ENCODE measurements around the gene PLEKHB2.

The PLEKHB2 gene

DNA sequence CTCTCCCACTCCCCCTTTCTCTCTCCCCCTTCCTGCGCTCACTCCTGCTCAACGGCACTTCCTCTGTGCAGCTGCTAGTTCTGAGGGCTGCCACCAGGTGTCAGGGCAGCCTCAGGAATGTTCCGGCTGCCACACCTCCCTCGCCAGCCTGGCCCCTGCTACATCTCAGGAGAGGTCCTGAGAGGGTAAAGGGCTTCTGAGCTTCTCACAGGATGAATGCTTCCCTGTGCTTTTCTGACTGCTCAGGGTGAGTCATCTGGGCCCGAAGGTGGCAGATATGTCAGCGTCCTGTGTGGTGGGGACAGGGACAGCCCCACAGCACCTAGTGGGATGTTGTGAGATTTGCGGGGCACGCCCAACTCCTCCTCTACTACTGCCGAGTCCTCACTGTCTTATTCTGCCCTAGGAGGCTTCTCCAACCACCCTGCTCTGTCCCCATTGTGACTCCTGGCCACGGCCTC is 49.0 kb downstream of the PLEKHB2 start:
- Histone ChIP-seq H3K4me3 (ENCODE audit: low read depth in 1 of 2, low read length in 2 of 2) (no peak overlapping the region), H3K4me2 (ENCODE audit: insufficient read depth, low read length) (no peak overlapping the region), H4K20me1 (ENCODE audit: insufficient read depth, low read length) (no peaks in the 10 kb centered on the region), H3K9ac (ENCODE audit: low read depth, low read length) (no peak overlapping the region), H2AFZ (ENCODE audit: low read depth, low read length) (no peak overlapping the region), H3K27ac (ENCODE audit: low read length) (no peak overlapping the region), H3K36me3 (ENCODE audit: insufficient read depth, low read length) (peaks cover 14% of the 10 kb centered on the region; the same call in 1 of the 2 replicates), H3K9me3 (ENCODE audit: insufficient read depth, low read length, severe bottlenecking) (no peaks in the 10 kb centered on the region), H3K27me3 (ENCODE audit: insufficient read depth, low read length, poor library complexity) (no peaks in the 10 kb centered on the region), H3K4me1 (ENCODE audit: insufficient read depth, low read length) (peaks cover 7% of the 10 kb centered on the region; the same call in 1 of the 2 replicates), H3K79me2 (ENCODE audit: insufficient read depth, low read length) (no peaks in the 10 kb centered on the region)
- peak; percentile 74 for DNase-seq
- no peak for TF ChIP-seq EZH2 (IDR thresholded peaks at IDR 0.05; ENCODE audit: borderline replicate concordance, low read depth, low read length, severe bottlenecking)
- TF ChIP-seq, protein P1, sequence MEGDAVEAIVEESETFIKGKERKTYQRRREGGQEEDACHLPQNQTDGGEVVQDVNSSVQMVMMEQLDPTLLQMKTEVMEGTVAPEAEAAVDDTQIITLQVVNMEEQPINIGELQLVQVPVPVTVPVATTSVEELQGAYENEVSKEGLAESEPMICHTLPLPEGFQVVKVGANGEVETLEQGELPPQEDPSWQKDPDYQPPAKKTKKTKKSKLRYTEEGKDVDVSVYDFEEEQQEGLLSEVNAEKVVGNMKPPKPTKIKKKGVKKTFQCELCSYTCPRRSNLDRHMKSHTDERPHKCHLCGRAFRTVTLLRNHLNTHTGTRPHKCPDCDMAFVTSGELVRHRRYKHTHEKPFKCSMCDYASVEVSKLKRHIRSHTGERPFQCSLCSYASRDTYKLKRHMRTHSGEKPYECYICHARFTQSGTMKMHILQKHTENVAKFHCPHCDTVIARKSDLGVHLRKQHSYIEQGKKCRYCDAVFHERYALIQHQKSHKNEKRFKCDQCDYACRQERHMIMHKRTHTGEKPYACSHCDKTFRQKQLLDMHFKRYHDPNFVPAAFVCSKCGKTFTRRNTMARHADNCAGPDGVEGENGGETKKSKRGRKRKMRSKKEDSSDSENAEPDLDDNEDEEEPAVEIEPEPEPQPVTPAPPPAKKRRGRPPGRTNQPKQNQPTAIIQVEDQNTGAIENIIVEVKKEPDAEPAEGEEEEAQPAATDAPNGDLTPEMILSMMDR (IDR thresholded peaks at IDR 0.05; ENCODE audit: borderline replicate concordance, extremely low read depth, low read length, poor library complexity, severe bottlenecking), result peak; percentile 97
- ATAC-seq (ENCODE audit: insufficient read depth, low read depth), result peak; percentile 89

- no peak overlapping the region for H3K4me2 ChIP-seq (ENCODE audit: insufficient read depth, low read length)
- no peak overlapping the region for H2AFZ ChIP-seq (ENCODE audit: low read depth, low read length)
- H4K20me1 ChIP-seq (ENCODE audit: insufficient read depth, low read length), result no peaks in the 10 kb centered on the region
- H3K4me1 ChIP-seq (ENCODE audit: insufficient read depth, low read length), result peaks cover 7% of the 10 kb centered on the region; the same call in 1 of the 2 replicates
- TF ChIP-seq EZH2 (IDR thresholded peaks at IDR 0.05; ENCODE audit: borderline replicate concordance, low read depth, low read length, severe bottlenecking), result no peak
- TF ChIP-seq, protein P1 (IDR thresholded peaks at IDR 0.05; ENCODE audit: borderline replicate concordance, extremely low read depth, low read length, poor library complexity, severe bottlenecking), result no peak
- DNase-seq, result no peak
- H3K9me3 ChIP-seq (ENCODE audit: insufficient read depth, low read length, severe bottlenecking), result no peaks in the 10 kb centered on the region
- no peak overlapping the region for H3K9ac ChIP-seq (ENCODE audit: low read depth, low read length)
- H3K36me3 ChIP-seq (ENCODE audit: insufficient read depth, low read length), result peaks cover 9% of the 10 kb centered on the region; the same call in 1 of the 2 replicates
- H3K4me3 ChIP-seq (ENCODE audit: low read depth in 1 of 2, low read length in 2 of 2), result no peak overlapping the region
- ATAC-seq (ENCODE audit: insufficient read depth, low read depth), result no peak
- H3K27ac ChIP-seq (ENCODE audit: low read length), result no peak overlapping the region
- no peaks in the 10 kb centered on the region for H3K27me3 ChIP-seq (ENCODE audit: insufficient read depth, low read length, poor library complexity)
- no peaks in the 10 kb centered on the region for H3K79me2 ChIP-seq (ENCODE audit: insufficient read depth, low read length)
Observed at GRCh38 chr2:131154647-131155046, 49.5 kb downstream of the PLEKHB2 start.

- Histone ChIP-seq H3K4me1 (ENCODE audit: insufficient read depth, low read length) (peaks cover 7% of the 10 kb centered on the region; the same call in 1 of the 2 replicates), H3K79me2 (ENCODE audit: insufficient read depth, low read length) (no peaks in the 10 kb centered on the region), H4K20me1 (ENCODE audit: insufficient read depth, low read length) (no peaks in the 10 kb centered on the region), H3K36me3 (ENCODE audit: insufficient read depth, low read length) (peaks cover 5% of the 10 kb centered on the region; the same call in 1 of the 2 replicates), H3K27ac (ENCODE audit: low read length) (no peak overlapping the region), H3K9ac (ENCODE audit: low read depth, low read length) (no peak overlapping the region), H3K9me3 (ENCODE audit: insufficient read depth, low read length, severe bottlenecking) (no peaks in the 10 kb centered on the region), H3K4me2 (ENCODE audit: insufficient read depth, low read length) (no peak overlapping the region), H2AFZ (ENCODE audit: low read depth, low read length) (no peak overlapping the region), H3K4me3 (ENCODE audit: low read depth in 1 of 2, low read length in 2 of 2) (no peak overlapping the region), H3K27me3 (ENCODE audit: insufficient read depth, low read length, poor library complexity) (no peaks in the 10 kb centered on the region)
- DNase-seq, result no peak
- TF ChIP-seq, protein P1 (IDR thresholded peaks at IDR 0.05; ENCODE audit: borderline replicate concordance, extremely low read depth, low read length, poor library complexity, severe bottlenecking), result no peak
- no peak for TF ChIP-seq EZH2 (IDR thresholded peaks at IDR 0.05; ENCODE audit: borderline replicate concordance, low read depth, low read length, severe bottlenecking)
- no peak for ATAC-seq (ENCODE audit: insufficient read depth, low read depth)
Observed at GRCh38 chr2:131155208-131155855, 50.2 kb downstream of the PLEKHB2 start.
